ENCODE data around the gene STEAP1B. TPM values are rescaled to one million over a fixed set of nuclear protein-coding genes. Genes with fewer than 3 reads are reported as not detected.

Gene STEAP1B
- total RNA-seq, 2 experiments from 2014 or later: 0.69 to 2.1 TPM

DNA sequence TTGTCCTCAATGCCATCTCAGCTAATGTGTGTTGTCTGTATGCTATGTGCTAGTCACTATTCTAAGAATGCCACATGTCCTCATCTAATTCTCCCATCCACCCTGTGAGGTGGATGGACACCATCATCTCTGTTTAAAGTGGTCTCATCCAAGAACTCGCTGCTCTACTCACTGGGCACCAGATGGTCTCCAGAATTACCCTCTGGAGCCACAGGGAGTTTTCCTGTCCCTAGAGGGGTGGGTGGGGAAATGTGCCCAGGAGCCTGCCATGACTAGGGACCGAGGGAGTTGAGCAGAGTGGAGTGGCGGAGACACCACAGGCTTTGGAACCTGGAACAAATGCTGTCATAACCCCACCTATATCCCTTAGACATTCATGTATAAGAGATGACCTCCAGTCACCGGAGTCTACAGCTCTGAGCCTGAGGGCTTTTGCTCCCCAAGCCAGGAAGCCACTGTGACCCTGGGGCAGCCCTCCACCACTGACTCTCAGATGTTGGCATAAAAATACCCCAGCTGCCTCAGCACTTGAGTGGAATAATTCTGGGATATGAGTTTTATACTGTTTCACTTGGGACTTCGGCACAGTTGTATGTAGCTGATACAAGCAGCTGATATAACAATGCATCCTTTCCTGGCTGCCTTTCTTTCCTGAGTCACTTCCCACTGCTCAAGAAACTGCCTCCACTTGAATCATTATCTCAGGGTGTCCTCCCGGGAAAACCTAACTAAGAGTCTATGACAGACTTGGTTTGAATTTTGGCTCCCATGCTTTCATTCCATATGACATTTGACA is 81.5 kb downstream of the STEAP1B start:
- no peak overlapping the region for H3K4me2 ChIP-seq (ENCODE audit: low read length)
- H3K9me3 ChIP-seq (ENCODE audit: low read length): no peaks in the 10 kb centered on the region
- ChIA-PET CTCF (ENCODE audit: unreplicated experiment) (no interaction called here), POLR2A (interaction anchor here (7.4 kb wide), 1 partner anchor 15 kb away, joined by 51 read pairs; no protein-coding TSS in a partner anchor)
- H3K36me3 ChIP-seq (ENCODE audit: insufficient read depth, low read length): no peaks in the 10 kb centered on the region
- TF ChIP-seq, protein P1, sequence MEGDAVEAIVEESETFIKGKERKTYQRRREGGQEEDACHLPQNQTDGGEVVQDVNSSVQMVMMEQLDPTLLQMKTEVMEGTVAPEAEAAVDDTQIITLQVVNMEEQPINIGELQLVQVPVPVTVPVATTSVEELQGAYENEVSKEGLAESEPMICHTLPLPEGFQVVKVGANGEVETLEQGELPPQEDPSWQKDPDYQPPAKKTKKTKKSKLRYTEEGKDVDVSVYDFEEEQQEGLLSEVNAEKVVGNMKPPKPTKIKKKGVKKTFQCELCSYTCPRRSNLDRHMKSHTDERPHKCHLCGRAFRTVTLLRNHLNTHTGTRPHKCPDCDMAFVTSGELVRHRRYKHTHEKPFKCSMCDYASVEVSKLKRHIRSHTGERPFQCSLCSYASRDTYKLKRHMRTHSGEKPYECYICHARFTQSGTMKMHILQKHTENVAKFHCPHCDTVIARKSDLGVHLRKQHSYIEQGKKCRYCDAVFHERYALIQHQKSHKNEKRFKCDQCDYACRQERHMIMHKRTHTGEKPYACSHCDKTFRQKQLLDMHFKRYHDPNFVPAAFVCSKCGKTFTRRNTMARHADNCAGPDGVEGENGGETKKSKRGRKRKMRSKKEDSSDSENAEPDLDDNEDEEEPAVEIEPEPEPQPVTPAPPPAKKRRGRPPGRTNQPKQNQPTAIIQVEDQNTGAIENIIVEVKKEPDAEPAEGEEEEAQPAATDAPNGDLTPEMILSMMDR (conservative IDR thresholded peaks at IDR 0.05; ENCODE audit: low read length): no peak
- no peak for TF ChIP-seq EZH2phosphoT487 (IDR thresholded peaks at IDR 0.05; ENCODE audit: borderline replicate concordance, low read depth, low read length)
- intact Hi-C loops (cut with micrococcal nuclease; ENCODE audit: unreplicated experiment): no loop called here
- H2AFZ ChIP-seq (ENCODE audit: low read length): no peak overlapping the region
- H4K20me1 ChIP-seq (ENCODE audit: insufficient read depth, low read length): no peaks in the 10 kb centered on the region
- no peaks in the 10 kb centered on the region for H3K9me2 ChIP-seq (ENCODE audit: insufficient read depth, low read length)
- no peak overlapping the region for H3K4me3 ChIP-seq (ENCODE audit: low read depth, low read length, poor library complexity, severe bottlenecking)
- H3K4me1 ChIP-seq (ENCODE audit: insufficient read depth, low read length, poor library complexity, severe bottlenecking): peaks cover 42% of the 10 kb centered on the region
- DNase-seq (ENCODE audit: low spot score): no peak
- H3K79me2 ChIP-seq (ENCODE audit: insufficient read depth, low read depth, low read length): no peaks in the 10 kb centered on the region; the same call in 1 of the 2 replicates
- BruUV-seq (replicated peaks): no TSS peak
- H3K27ac ChIP-seq (ENCODE audit: low read depth, low read length, poor library complexity, severe bottlenecking): no peak overlapping the region

DNA sequence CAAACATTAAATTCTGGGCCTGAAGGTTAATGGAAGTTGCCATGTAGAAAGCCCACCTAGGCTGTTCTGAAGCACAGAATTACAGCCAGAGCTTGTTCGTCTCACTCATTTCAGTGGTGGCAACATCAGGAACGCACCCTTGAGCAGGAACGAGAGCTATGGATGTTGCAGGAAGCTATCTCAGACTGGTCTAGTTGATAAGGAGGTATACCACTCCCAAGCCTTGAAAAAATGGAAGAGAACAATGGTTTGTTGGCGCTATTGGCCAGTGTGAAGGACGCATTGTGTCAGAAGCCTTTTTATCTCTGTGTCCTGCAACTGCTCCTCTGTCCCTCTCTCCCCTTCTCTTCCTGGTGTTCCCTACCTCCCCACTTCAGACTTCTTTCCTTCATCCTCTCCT is 82.1 kb downstream of the STEAP1B start:
- H3K9me3 ChIP-seq (ENCODE audit: low read length): no peaks in the 10 kb centered on the region
- H3K9me2 ChIP-seq (ENCODE audit: insufficient read depth, low read length): no peaks in the 10 kb centered on the region
- no TSS peak for BruUV-seq (replicated peaks)
- H4K20me1 ChIP-seq (ENCODE audit: insufficient read depth, low read length): no peaks in the 10 kb centered on the region
- H3K79me2 ChIP-seq (ENCODE audit: insufficient read depth, low read depth, low read length): no peaks in the 10 kb centered on the region
- no peaks in the 10 kb centered on the region for H3K36me3 ChIP-seq (ENCODE audit: insufficient read depth, low read length)
- peaks cover 36% of the 10 kb centered on the region for H3K4me1 ChIP-seq (ENCODE audit: insufficient read depth, low read length, poor library complexity, severe bottlenecking)
- intact Hi-C loops (cut with micrococcal nuclease; ENCODE audit: unreplicated experiment): no loop called here
- DNase-seq (ENCODE audit: low spot score): no peak
- TF ChIP-seq, protein P1 (conservative IDR thresholded peaks at IDR 0.05; ENCODE audit: low read length): no peak
- TF ChIP-seq EZH2phosphoT487 (IDR thresholded peaks at IDR 0.05; ENCODE audit: borderline replicate concordance, low read depth, low read length): no peak
- H3K27ac ChIP-seq (ENCODE audit: low read depth, low read length, poor library complexity, severe bottlenecking): no peak overlapping the region
- H2AFZ ChIP-seq (ENCODE audit: low read length): no peak overlapping the region
- POLR2A ChIA-PET: interaction anchor here (7.4 kb wide), 1 partner anchor 15 kb away, joined by 51 read pairs; no protein-coding TSS in a partner anchor
- no peak overlapping the region for H3K4me3 ChIP-seq (ENCODE audit: low read depth, low read length, poor library complexity, severe bottlenecking)
- CTCF ChIA-PET (ENCODE audit: unreplicated experiment): no interaction called here
- no peak overlapping the region for H3K4me2 ChIP-seq (ENCODE audit: low read length)

DNA sequence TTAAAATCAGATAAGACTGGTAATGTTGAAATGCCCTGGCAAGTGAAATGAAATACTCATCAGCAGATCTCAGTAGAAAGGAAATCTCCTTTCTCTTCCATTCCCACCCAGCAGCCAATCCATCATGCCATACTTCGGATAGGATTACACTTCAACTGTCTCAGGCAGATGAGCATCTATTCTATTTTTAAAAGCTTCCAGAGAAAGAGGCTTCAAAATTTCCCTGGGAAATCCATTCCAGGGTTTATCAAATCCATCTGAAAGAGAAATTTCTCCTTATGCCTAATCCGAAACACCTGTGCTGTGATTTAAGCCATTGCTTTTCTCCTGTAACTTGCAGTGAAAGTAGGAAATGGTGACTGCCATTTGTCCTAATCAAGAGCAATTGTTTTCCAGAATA is 82.6 kb downstream of the STEAP1B start:
- TF ChIP-seq EZH2phosphoT487 (IDR thresholded peaks at IDR 0.05; ENCODE audit: borderline replicate concordance, low read depth, low read length): no peak
- TF ChIP-seq, protein P1 (conservative IDR thresholded peaks at IDR 0.05; ENCODE audit: low read length): no peak
- no peak overlapping the region for H2AFZ ChIP-seq (ENCODE audit: low read length)
- no peaks in the 10 kb centered on the region for H3K9me3 ChIP-seq (ENCODE audit: low read length)
- no peaks in the 10 kb centered on the region for H4K20me1 ChIP-seq (ENCODE audit: insufficient read depth, low read length)
- H3K79me2 ChIP-seq (ENCODE audit: insufficient read depth, low read depth, low read length): no peaks in the 10 kb centered on the region
- no peaks in the 10 kb centered on the region for H3K36me3 ChIP-seq (ENCODE audit: insufficient read depth, low read length)
- intact Hi-C loops (cut with micrococcal nuclease; ENCODE audit: unreplicated experiment): no loop called here
- no peak overlapping the region for H3K4me2 ChIP-seq (ENCODE audit: low read length)
- no peak overlapping the region for H3K27ac ChIP-seq (ENCODE audit: low read depth, low read length, poor library complexity, severe bottlenecking)
- no peak overlapping the region for H3K4me3 ChIP-seq (ENCODE audit: low read depth, low read length, poor library complexity, severe bottlenecking)
- ChIA-PET CTCF (ENCODE audit: unreplicated experiment) (no interaction called here), POLR2A (no interaction called here)
- H3K9me2 ChIP-seq (ENCODE audit: insufficient read depth, low read length): no peaks in the 10 kb centered on the region
- no TSS peak for BruUV-seq (replicated peaks)
- H3K4me1 ChIP-seq (ENCODE audit: insufficient read depth, low read length, poor library complexity, severe bottlenecking): peaks cover 31% of the 10 kb centered on the region
- DNase-seq (ENCODE audit: low spot score): no peak
